Mucosa of descending colon (tissue), 3 donors: ENCODE data around the gene RRM2. TPM values are rescaled to one million over a fixed set of nuclear protein-coding genes. Genes with fewer than 3 reads are reported as not detected.
A peak's percentile ranks its signal among the peaks of the same experiment; 100 is the strongest.
"Not testable (repeated sequence)": the region's sequence is repeated elsewhere in the genome, so short reads cannot be mapped to it uniquely, and the experiment has no call there.

Experiments used
- ATAC-seq: fragments of 200-7000 bp; cut with Tn5 transposase; one replicate; pipeline ENCODE4 v1.9.1; 2020; ENCODE audit warnings: mild to moderate bottlenecking, moderate library complexity
- DNase-seq, 3 donors: peaks; one replicate each; pipeline ENCODE4 v3.0.0-alpha.2; 2020
- H3K36me3 ChIP-seq: fragments of 200-600 bp; one replicate; pipeline ENCODE4 v1.8.0; 2021; ENCODE audit warnings: low read depth, mild to moderate bottlenecking
- H3K4me1 ChIP-seq: fragments of 200-600 bp; one replicate; pipeline ENCODE4 v1.8.0; 2021; ENCODE audit warnings: low read depth, mild to moderate bottlenecking
- H3K4me3 ChIP-seq: fragments of 200-600 bp; one replicate; pipeline ENCODE4 v1.8.0; 2021; ENCODE audit warnings: mild to moderate bottlenecking
- H3K9me3 ChIP-seq: fragments of 200-600 bp; one replicate; pipeline ENCODE4 v1.8.0; 2021; ENCODE audit warnings: mild to moderate bottlenecking
- CTCF ChIP-seq: fragments of 200-600 bp; IDR thresholded peaks from one replicate; pipeline ENCODE4 v1.8.0; 2022; ENCODE audit warnings: antibody characterized with exemption, mild to moderate bottlenecking
- intact Hi-C, 2 donors: fragments of 100-400 bp; cut with DNase I in 1 of 2; cut with micrococcal nuclease in 1 of 2; formaldehyde crosslinking; loops; one replicate each; pipeline versions ENCODE4 v1.11.0 to v1.11.1; 2022; cut with DNase I, micrococcal nuclease
- total RNA-seq, 3 donors: library from RNA; stranded (reverse); fragmentation: NEBNext Ultra II Directional in 2 of 3; extraction: Animal tissue kit (Norgen Biotek cat#: 25700) in 2 of 3; gene quantifications; one replicate each; pipeline versions ENCODE4 v1.2.1 to v1.2.4, GENCODE V29; 2021 to 2023
- donor health status: DM: no; HTN: no; CAD: no; lungs with moderate emphysema.
- donor health status: DM: no; HTN: no; CAD: no.
- donor health status: DM: no; HTN: yes; CAD: no.

Gene RRM2
- total RNA-seq, 3 donors from 2014 or later: 8.5 to 65.3 (median 12.5) TPM

- no peak overlapping the region for H3K4me3 ChIP-seq
- ATAC-seq: no peak
- H3K4me1 ChIP-seq: no peaks in the 10 kb centered on the region
- H3K36me3 ChIP-seq: no peaks in the 10 kb centered on the region
- no peaks in the 10 kb centered on the region for H3K9me3 ChIP-seq
- intact Hi-C loops: no loop called here
- TF ChIP-seq CTCF: no peak
- DNase-seq: no peak
Measured at GRCh38 chr2:10103179-10103578, 19.4 kb upstream of the RRM2 start.

- DNase-seq, H3K9me3 ChIP-seq, H3K4me3 ChIP-seq, intact Hi-C loops, H3K36me3 ChIP-seq, ATAC-seq, H3K4me1 ChIP-seq: not testable (repeated sequence)
Measured at GRCh38 chr2:10104906-10105305, 17.6 kb upstream of the RRM2 start.

GRCh38 chr2:10109311-10109710 is 13.2 kb upstream of the RRM2 start:
- ATAC-seq: no peak
- no peak for TF ChIP-seq CTCF

GRCh38 chr2:10119027-10119325 is 3.6 kb upstream of the RRM2 start:
- DNase-seq: no peak
- no peaks in the 10 kb centered on the region for H3K36me3 ChIP-seq
- H3K4me1 ChIP-seq: peaks cover 28% of the 10 kb centered on the region
- intact Hi-C loops: no loop called here
- ATAC-seq: no peak
- no peak overlapping the region for H3K4me3 ChIP-seq
- no peak for TF ChIP-seq CTCF
- no peaks in the 10 kb centered on the region for H3K9me3 ChIP-seq

More at GRCh38 chr2:10109311-10109710, 13.2 kb upstream of the RRM2 start:
- no peak for DNase-seq
- no peaks in the 10 kb centered on the region for H3K4me1 ChIP-seq
- H3K36me3 ChIP-seq: no peaks in the 10 kb centered on the region
- intact Hi-C loops: no loop called here
- H3K9me3 ChIP-seq: no peaks in the 10 kb centered on the region
- H3K4me3 ChIP-seq: no peak overlapping the region

GRCh38 chr2:10119601-10120157 is 2.9 kb upstream of the RRM2 start:
- DNase-seq: peak in 1 of 3 donors; percentile 39
- TF ChIP-seq CTCF: no peak
- ATAC-seq: no peak

GRCh38 chr2:10120158-10120876 is 2.2 kb upstream of the RRM2 start:
- ATAC-seq: peak; percentile 87
- intact Hi-C loops: loop anchor here in 1 of 2 donors (10.0 kb wide), 2 partner anchors 184 to 314 kb away; partner anchors contain the start of gene HPCAL1
- Histone ChIP-seq H3K4me1 (peaks cover 39% of the 10 kb centered on the region), H3K36me3 (no peaks in the 10 kb centered on the region), H3K9me3 (no peaks in the 10 kb centered on the region), H3K4me3 (peak overlapping the region; percentile 37)
- TF ChIP-seq CTCF: no peak
- DNase-seq: peak; percentile 98 to 99 (median 98)

More at GRCh38 chr2:10119601-10120157, 2.9 kb upstream of the RRM2 start:
- intact Hi-C loops: loop anchor here in 1 of 2 donors (10.0 kb wide), 2 partner anchors 185 to 315 kb away; partner anchors contain the start of gene HPCAL1
- no peaks in the 10 kb centered on the region for H3K9me3 ChIP-seq
- no peaks in the 10 kb centered on the region for H3K36me3 ChIP-seq
- H3K4me1 ChIP-seq: peaks cover 33% of the 10 kb centered on the region
- H3K4me3 ChIP-seq: no peak overlapping the region
